HG02938 (cell line): Measurements from ENCODE around the gene TJP3.
"Not testable (repeated sequence)": the region's sequence is repeated elsewhere in the genome, so short reads cannot be mapped to it uniquely, and the experiment has no call there.

Experiments
- ATAC-seq: cut with Tn5 transposase; IDR thresholded peaks from one replicate; pipeline ENCODE4 v1.9.1; 2021; ENCODE audit warnings: mild to moderate bottlenecking, moderate library complexity; ENCODE audit not compliant: unreplicated experiment

Gene TJP3

GRCh38 chr19:3708207-3708931 is at the start of gene TJP3:
TSS of gene TJP3 (plus strand) at chr19:3708384. CDS start at chr19:3728433, 20,049 bp downstream.
- ATAC-seq = no peak

- ATAC-seq = no peak
These were observed 49.1 kb upstream of the TJP3 start for GRCh38 chr19:3658870-3659745.

GRCh38 chr19:3659746-3660112 is 48.5 kb upstream of the TJP3 start:
- no peak for ATAC-seq

GRCh38 chr19:3660493-3661219 is 47.5 kb upstream of the TJP3 start:
- ATAC-seq = no peak

GRCh38 chr19:3661284-3662238 is 46.6 kb upstream of the TJP3 start:
- ATAC-seq = no peak

- ATAC-seq = no peak
These were observed 44.3 kb upstream of the TJP3 start for GRCh38 chr19:3663838-3664237.

GRCh38 chr19:3664879-3665642 is 43.1 kb upstream of the TJP3 start:
- no peak for ATAC-seq

- no peak for ATAC-seq
These were observed 42.3 kb upstream of the TJP3 start for GRCh38 chr19:3665681-3666544.

- not testable (repeated sequence) for ATAC-seq
These were observed 41.7 kb upstream of the TJP3 start for GRCh38 chr19:3666545-3666856.

GRCh38 chr19:3667037-3667638 is 41.0 kb upstream of the TJP3 start:
- no peak for ATAC-seq

GRCh38 chr19:3667766-3668165 is 40.4 kb upstream of the TJP3 start:
- no peak for ATAC-seq

- no peak for ATAC-seq
These were observed 39.7 kb upstream of the TJP3 start for GRCh38 chr19:3668331-3669081.

GRCh38 chr19:3669082-3669946 is 38.9 kb upstream of the TJP3 start:
- no peak for ATAC-seq

GRCh38 chr19:3669947-3670795 is 38.0 kb upstream of the TJP3 start:
- ATAC-seq = no peak

GRCh38 chr19:3670796-3671679 is 37.1 kb upstream of the TJP3 start:
- no peak for ATAC-seq
